ENCODE results near the gene DGKZ.

DGKZ gene

DNA sequence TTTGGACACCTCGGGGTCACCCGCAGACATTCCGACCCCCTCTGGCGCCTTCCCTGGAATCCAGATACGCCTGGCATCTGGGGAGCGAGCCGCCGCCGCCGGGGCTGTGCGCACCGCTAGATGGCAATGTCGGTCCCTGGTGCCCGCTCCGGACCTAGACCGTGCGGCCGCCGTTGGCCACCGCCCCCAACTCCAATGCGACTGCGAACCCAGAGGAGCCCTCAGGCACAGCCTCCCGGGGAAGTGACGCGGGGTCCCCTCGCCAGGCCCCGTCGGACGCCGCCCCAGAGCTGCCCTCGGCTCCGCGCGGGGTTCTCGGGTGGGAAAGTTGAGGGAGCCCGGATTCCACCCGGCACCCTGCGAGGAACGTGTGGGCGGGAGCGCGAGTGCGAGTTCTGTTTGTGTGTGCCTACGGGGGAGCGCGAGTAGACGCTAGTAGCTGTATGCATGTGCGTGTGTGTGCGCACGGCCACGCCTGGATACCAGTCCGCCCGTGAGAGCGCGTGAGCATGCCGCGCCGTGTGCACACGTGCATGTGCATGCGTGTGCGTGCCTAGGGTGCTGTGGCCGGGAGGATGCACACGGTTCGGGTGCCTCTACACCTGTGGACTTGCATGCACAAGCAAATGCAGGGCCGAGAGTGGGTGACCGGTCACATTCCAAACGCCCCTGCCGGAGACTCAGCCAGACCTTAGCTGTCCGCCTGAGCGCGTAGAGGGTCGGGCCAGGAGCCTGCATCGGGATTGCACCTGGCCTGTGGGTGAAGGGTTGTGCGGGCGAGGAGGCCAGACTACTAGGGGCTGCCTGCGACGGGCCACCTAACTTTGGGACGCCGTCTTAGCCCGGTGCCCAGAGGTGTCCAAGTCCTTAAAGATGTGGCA is 42.4 kb downstream of the DGKZ start:
- H3K9me3 ChIP-seq (ENCODE audit: insufficient read depth, low read length): no peaks in the 10 kb centered on the region
- TF ChIP-seq, protein P1, sequence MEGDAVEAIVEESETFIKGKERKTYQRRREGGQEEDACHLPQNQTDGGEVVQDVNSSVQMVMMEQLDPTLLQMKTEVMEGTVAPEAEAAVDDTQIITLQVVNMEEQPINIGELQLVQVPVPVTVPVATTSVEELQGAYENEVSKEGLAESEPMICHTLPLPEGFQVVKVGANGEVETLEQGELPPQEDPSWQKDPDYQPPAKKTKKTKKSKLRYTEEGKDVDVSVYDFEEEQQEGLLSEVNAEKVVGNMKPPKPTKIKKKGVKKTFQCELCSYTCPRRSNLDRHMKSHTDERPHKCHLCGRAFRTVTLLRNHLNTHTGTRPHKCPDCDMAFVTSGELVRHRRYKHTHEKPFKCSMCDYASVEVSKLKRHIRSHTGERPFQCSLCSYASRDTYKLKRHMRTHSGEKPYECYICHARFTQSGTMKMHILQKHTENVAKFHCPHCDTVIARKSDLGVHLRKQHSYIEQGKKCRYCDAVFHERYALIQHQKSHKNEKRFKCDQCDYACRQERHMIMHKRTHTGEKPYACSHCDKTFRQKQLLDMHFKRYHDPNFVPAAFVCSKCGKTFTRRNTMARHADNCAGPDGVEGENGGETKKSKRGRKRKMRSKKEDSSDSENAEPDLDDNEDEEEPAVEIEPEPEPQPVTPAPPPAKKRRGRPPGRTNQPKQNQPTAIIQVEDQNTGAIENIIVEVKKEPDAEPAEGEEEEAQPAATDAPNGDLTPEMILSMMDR (IDR thresholded peaks at IDR 0.05; ENCODE audit: low read depth, low read length): peak; percentile 81
- TF ChIP-seq EZH2phosphoT487 (IDR thresholded peaks at IDR 0.05; ENCODE audit: low read depth): no peak
- no peaks in the 10 kb centered on the region for H4K20me1 ChIP-seq (ENCODE audit: insufficient read depth, low read length)
- H3K27me3 ChIP-seq (ENCODE audit: low read depth, low read length): peaks cover 14% of the 10 kb centered on the region
- peak overlapping the region; percentile 98 for H3K4me2 ChIP-seq (ENCODE audit: low read length)
- peak overlapping the region; percentile 22; the same call in 1 of the 2 replicates for H3K9ac ChIP-seq (ENCODE audit: low read length)
- peak overlapping the region; percentile 79 for H3K4me3 ChIP-seq (ENCODE audit: low read length)
- H3K79me2 ChIP-seq (ENCODE audit: low read length): no peaks in the 10 kb centered on the region
- H2AFZ ChIP-seq (ENCODE audit: low read depth, low read length): peak overlapping the region; percentile 37
- no peak overlapping the region for H3K27ac ChIP-seq (ENCODE audit: low read length)
- H3K36me3 ChIP-seq (replicated peaks; ENCODE audit: low read depth, low read length): no peaks in the 10 kb centered on the region
- peaks cover 7% of the 10 kb centered on the region for H3K4me1 ChIP-seq (ENCODE audit: low read length)

DNA sequence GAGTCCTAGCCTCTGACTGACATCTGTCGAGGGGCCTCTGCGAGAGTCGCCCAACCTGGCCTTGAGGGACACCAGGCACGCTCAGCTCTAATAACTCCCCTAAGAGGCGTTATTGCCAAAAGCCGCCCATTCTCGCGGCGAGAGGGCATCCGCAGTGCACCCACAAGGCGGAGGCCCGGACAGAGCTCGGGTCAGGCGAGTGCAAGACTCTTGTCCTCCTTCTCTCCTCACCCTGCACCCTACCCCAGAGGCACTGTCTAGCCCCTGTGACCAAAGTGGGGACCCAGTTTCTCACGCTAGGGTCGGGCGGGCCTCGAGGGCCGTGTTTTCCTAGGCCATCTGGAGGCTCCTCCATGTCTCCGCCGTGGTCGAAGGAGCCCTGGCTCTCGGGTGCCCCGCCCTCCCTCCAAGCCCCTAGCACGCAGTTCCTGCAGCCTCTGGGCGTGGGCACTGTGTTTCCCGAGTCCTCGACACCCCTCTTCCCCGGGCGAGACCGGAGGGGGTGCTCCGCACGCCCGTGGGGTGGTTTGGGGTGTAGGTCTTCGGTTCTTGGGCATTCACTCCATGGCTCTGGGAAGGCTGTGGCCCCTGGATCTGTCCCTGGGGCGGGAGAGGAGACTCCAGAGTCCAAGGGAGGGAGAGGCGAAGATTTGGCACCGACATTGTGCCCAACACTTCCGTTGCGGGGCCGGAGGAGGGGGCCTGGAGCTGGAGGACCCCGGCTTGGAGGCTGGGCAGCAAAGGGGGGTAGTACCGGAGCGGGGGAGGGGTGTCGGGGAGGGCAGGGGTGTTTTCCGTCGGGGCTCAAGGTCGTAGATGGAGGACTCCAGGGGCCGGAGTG is 43.3 kb downstream of the DGKZ start:
- no peak for TF ChIP-seq EZH2phosphoT487 (IDR thresholded peaks at IDR 0.05; ENCODE audit: low read depth)
- TF ChIP-seq, protein P1 (IDR thresholded peaks at IDR 0.05; ENCODE audit: low read depth, low read length): no peak
- no peaks in the 10 kb centered on the region for H3K9me3 ChIP-seq (ENCODE audit: insufficient read depth, low read length)
- no peaks in the 10 kb centered on the region for H3K36me3 ChIP-seq (replicated peaks; ENCODE audit: low read depth, low read length)
- no peak overlapping the region for H3K4me3 ChIP-seq (ENCODE audit: low read length)
- H3K27ac ChIP-seq (ENCODE audit: low read length): no peak overlapping the region
- H2AFZ ChIP-seq (ENCODE audit: low read depth, low read length): no peak overlapping the region
- H3K9ac ChIP-seq (ENCODE audit: low read length): no peak overlapping the region
- H3K27me3 ChIP-seq (ENCODE audit: low read depth, low read length): peaks cover 14% of the 10 kb centered on the region
- no peaks in the 10 kb centered on the region for H3K79me2 ChIP-seq (ENCODE audit: low read length)
- H4K20me1 ChIP-seq (ENCODE audit: insufficient read depth, low read length): no peaks in the 10 kb centered on the region
- H3K4me1 ChIP-seq (ENCODE audit: low read length): peaks cover 7% of the 10 kb centered on the region
- no peak overlapping the region for H3K4me2 ChIP-seq (ENCODE audit: low read length)

DNA sequence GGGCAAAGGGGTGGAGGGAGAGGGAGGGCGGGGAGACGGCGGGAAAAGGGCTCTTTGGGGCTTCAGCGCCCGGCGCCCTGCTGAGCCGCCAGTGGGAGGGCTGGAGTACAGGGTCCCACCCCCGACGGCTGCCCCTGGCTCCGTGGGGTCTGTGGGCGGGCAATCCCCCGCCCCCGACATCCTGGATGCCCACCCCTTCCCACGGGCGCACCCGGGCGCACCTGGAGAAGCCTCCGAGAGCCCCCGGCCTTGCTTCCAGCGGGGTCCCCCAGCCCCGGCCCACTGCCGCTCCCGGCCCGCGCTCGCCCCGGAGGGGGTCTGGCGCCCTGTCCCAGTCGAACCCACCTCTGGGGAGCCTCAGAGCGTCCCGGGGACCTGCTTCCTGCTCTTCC is 43.9 kb downstream of the DGKZ start:
- H3K27ac ChIP-seq (ENCODE audit: low read length): no peak overlapping the region
- TF ChIP-seq EZH2phosphoT487 (IDR thresholded peaks at IDR 0.05; ENCODE audit: low read depth): no peak
- TF ChIP-seq, protein P1 (IDR thresholded peaks at IDR 0.05; ENCODE audit: low read depth, low read length): no peak
- H3K4me1 ChIP-seq (ENCODE audit: low read length): peaks cover 7% of the 10 kb centered on the region
- H3K9ac ChIP-seq (ENCODE audit: low read length): no peak overlapping the region
- H2AFZ ChIP-seq (ENCODE audit: low read depth, low read length): no peak overlapping the region
- H3K4me3 ChIP-seq (ENCODE audit: low read length): no peak overlapping the region
- no peak overlapping the region for H3K4me2 ChIP-seq (ENCODE audit: low read length)
- H3K79me2 ChIP-seq (ENCODE audit: low read length): no peaks in the 10 kb centered on the region
- peaks cover 14% of the 10 kb centered on the region for H3K27me3 ChIP-seq (ENCODE audit: low read depth, low read length)
- no peaks in the 10 kb centered on the region for H3K9me3 ChIP-seq (ENCODE audit: insufficient read depth, low read length)
- H4K20me1 ChIP-seq (ENCODE audit: insufficient read depth, low read length): no peaks in the 10 kb centered on the region
- no peaks in the 10 kb centered on the region for H3K36me3 ChIP-seq (replicated peaks; ENCODE audit: low read depth, low read length)

Measured in OCI-LY3 (cell line).